Posterior cingulate gyrus (tissue), 11 donors: ENCODE results near the gene NAALADL2.
"Not testable (repeated sequence)": the region's sequence is repeated elsewhere in the genome, so short reads cannot be mapped to it uniquely, and the experiment has no call there.

ENCODE experiments used
- DNase-seq, 10 donors: peaks; one replicate each; pipeline versions ENCODE4 v3.0.0 to v3.0.0-alpha.2; 2020 to 2021; ENCODE audit warnings: mixed read lengths in 3 of 10
- intact Hi-C: fragments of 100-400 bp; cut with DNase I; formaldehyde crosslinking; loops from one replicate; pipeline ENCODE4 v1.15.1; 2023

The NAALADL2 gene

DNA sequence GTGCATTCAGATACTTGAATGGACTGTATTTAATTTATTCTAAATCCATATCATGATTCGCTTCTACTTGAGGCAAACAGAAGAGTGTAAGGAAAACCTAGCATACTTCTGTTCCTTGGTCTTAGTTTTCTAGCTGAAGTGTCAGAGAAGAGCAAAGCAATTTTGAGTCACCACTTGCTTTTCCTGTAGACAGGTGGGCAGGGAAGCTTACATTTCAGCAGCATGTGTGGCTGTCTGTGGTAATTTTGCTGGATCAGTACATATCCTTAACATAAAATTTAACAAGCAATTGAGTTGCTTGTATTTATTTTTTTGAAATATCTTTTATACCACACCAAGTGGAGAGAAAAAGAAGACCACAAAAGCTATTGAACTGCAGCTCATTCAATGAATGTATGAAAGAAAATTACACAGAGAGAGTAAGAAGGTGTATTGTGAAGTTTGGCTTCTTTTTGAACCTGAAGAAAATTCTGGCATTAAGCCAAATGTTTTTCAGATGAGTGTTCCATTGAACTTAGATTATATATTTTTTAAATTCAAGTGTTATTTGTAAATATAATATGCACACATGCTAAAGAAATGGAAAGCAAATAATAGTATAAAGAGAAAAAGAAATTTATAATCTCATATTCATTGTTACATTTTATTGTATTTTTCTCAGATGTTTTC lies 747.6 kb downstream of the NAALADL2 start:
- no peak for DNase-seq
- intact Hi-C loops, result no loop called here

DNA sequence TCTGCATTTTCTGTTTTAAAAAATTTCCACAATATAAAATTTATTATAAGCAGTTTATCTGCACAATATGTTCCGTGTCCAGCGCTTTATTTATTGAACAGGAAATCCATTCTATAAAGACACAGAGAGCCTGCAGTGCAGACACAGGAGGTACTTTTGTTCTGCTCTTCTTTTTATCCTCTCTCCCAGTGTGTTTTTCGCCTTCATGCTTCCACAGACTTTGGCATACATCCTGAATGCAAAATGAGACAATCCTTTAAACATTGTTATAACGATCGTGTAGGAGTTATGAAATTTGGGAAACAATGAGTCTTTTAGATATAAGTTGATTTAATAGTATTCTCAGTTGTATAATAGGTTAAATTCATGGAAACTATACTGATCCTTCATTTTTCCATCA lies 749.2 kb downstream of the NAALADL2 start:
- no peak for DNase-seq
- intact Hi-C loops, result no loop called here

DNA sequence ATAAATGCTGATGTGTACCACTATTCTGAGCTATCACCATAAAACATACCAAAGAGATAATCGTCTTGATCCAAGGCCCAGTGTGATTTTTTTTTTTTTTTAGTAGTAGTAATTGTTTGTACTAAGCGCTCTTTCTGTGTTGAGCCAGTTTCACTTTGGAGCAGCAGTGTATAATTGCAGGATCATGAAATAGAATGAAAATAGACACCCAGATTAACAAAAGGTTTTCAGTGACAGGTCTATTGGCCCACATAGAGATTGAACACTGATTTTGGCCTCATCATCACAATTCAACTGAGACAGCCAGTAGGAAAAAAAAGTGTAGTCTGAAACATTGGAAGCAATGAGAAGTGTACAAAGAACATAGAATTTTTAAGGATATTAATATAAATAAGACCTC lies 749.8 kb downstream of the NAALADL2 start:
- no peak for DNase-seq
- intact Hi-C loops, result no loop called here

DNA sequence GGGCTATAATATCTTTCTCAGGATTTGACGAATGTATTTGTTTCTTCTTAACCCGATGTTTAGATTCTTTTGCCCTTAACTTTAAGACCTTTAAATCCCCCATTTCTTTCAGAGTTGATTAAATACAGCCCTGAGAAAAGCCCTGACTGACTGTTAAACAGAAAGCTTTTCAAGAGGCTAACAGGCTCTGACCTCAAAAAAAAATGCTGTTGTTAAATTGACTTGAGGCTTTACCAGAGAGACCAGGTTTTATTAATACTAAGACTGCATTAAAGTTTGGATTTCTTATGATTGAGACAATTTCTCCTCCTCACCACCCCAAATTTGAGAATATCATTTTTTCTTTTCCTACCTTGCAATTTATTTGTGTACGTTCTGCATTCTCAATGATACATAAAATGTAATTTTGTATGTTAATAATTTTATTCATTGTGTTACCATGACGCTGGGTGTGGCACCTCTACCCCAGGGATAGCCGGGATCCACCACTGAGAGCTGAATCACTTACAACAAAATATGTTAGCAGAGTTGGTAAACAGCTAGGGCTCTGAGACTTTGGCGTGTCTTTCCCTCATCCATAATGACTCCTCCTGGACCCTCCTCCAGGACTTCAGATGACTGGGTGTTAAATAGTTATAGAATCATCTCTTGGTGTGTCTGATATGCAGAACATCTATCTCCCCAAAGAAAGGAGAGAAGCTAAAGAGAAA lies 753.5 kb downstream of the NAALADL2 start:
- intact Hi-C loops, result no loop called here
- no peak for DNase-seq

DNA sequence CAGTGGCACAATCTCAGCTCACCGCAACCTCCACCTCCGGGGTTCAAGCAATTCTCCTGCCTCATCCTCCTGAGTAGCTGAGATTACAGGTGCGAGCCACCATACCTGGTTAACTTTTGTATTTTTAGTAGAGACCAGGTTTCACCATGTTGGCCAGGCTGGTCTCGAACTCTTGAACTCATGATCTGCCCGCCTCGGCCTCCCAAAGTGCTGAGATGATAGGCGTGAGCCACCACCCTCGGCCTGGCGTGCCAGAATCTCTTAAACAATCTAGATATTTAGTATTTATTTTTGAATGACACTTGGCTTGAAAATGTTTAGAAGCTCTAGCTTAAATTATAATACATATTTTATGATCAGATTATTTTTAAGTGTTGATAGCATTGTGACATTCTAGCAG lies 755.0 kb downstream of the NAALADL2 start:
- DNase-seq, result peak in 2 of 10 donors; percentile 51 to 74

DNA sequence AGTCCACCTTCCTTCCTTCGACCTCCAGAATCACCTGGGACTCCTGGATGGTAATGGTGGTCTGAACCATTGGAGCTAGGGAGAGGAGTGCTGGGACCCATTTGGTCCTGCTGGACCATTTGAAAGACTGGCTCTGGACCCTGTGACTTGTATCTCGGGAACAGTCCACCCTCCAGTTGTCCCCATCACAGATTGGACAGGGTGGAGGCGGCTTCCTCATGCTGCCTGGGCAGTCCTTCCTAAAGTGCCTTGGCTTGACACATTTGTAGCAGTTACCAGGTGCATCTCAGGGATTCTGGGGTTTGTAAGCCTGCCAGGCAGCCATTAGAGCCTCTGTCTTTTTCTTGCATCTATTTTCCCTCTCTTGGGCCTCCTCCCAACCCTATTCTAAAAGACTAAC lies 758.1 kb downstream of the NAALADL2 start:
- DNase-seq, result peak in 2 of 10 donors; percentile 54 to 62
- intact Hi-C loops, result no loop called here

More for the DNA sequence above, 755.0 kb downstream of the NAALADL2 start:
- intact Hi-C loops, result not testable (repeated sequence)

DNA sequence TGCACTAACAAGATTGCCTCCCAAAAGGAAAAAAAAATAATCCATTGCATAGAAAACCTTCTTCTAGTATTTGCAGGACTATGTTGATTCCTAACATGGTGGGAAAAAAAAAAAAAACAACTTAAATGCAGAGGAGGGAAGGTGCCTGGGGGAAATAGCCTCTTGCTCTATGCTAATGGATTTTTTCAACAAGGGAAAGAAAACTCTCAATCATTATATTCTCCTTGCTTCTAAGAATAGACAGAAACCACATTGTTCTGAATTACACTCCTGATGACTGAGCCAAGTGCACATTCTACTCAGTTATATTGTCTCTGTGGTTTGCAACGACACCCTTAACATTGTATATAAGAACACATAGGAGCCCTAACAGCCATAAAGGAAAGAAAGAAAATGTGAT lies 760.2 kb downstream of the NAALADL2 start:
- DNase-seq, result no peak
- intact Hi-C loops, result no loop called here

DNA sequence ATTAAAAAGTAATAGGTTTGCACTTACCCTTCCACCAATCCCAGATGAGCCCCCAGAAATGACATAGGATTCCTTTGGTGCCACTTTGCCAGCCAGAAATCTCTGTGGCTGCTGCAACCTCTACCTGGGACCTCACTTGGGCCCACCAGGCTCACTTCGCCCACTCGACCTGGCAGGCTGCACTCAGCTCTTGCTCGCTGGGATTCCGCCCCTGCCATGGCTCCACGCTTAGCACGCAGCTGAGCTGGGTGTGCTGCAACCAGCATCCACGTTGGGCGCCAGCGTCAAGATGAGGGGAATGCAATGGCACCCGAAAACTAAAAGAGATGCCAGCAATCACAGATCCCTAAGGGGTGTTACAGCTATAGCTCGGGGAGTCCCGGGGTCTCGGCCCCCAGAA lies 761.0 kb downstream of the NAALADL2 start:
- peak in 3 of 10 donors; percentile 26 to 62 (median 47) for DNase-seq
- intact Hi-C loops, result no loop called here

DNA sequence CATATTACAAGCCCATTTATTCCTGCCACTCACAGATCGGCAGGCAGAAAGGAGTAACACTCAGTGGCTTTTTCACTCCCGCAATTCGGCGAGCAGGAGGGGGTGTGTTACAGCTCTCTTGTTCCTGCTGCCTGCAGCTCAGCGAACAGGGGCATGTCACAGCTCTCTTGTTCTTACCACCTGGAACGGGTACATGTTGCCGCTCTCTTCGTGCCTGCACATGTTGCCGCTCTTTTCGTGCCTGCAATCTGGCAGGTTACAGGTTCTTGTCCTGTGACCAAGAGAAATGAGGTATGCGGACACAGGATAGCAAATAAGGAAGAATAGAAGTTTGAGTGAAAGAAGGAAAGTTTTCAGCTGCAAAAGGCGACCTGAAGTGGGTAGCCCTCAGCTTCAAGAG lies 761.4 kb downstream of the NAALADL2 start:
- DNase-seq, result peak in 2 of 10 donors; percentile 48 to 66
- intact Hi-C loops, result no loop called here

DNA sequence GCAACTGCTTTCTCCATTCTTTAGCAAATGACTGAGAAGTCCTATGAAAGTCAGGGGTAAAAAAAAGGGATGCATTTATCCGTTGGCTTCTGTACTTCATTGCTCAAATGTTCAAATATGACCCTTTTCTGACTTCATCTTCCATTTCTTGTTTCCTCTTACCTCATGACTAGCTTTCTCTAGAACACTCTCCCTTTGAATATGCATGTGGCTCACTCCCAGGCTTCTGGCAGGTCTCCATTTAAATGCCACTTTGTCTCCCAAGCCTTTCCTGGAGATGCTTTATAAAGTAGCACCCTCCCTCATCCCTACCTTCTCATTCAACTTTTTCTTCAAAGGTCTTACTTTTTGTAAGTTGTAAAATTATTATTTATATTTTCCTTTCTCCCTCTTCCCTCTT lies 781.8 kb downstream of the NAALADL2 start:
- intact Hi-C loops, result no loop called here
- DNase-seq, result no peak

DNA sequence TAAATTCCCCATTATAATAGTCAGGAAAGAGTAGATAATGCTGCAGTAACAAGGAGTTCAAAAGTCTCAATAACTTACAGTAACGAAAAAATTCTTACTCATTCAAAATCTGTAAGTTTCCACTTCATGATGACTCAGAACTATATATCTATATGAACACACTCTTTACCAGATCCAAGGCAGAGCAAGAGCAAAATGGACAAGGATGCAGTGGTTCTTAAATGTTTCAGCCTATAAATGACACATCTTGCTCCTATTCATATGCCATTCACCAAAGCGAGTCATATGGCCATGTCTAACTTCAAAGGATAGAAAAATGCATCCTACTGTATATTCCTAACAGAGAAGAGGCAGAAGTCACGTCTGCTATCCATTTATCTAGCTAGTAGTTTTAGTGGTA lies 787.7 kb downstream of the NAALADL2 start:
- DNase-seq, result no peak
- intact Hi-C loops, result no loop called here

DNA sequence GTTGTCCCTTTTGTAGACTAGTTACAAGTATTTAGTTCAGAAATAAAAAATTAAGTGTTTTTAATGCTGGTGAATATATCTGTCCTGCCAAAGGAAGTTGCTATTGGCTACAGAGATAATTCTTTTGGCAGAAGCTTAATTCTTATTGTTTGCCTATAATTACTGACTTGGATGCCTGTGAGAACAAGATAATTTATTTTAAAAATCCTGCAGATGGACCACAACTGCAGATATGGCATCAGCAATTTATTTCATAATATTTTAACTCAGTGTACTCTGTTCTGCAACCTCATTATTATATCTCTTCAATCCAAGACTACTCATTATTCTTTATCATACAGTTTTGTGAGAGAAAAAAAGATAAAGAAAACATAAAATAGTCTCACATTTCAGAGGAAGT lies 789.8 kb downstream of the NAALADL2 start:
- DNase-seq, result no peak
- intact Hi-C loops, result no loop called here

DNA sequence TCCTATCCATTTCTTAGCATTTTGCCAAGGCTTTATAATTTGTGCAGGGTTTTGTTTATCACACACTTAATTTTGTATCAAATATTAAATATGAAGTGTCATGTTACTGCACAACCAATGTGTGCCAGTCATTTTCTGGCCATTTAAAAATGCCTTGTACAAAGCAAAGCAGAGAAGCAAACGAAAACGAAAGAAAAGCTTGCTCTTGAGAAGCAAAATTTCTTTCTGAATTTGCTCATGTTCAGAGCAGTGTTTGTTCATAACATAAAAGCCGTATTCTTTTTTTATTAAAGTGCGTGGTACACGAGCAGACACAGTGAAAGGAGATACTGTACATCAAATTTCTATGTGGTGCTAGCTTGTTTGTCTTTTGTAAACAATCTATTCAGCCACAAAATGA lies 792.6 kb downstream of the NAALADL2 start:
- no peak for DNase-seq
- intact Hi-C loops, result no loop called here

DNA sequence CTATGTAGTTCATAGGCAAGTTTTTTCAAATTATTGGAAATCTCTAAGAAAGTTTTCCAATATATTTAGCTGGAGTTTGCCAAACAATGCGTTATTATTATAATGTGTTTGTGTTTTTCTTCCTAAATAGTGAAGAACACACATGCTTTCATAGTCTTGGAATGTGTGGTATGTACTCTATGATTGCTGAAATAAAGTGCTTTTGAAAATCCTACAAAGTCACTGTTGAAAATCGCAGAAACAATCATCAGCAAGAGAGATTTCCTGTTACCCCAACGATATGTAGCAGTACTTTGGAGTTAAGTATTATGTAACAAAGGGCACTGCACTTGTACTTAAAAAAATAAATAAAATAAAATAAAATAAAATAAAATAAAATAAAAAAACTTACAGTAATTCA lies 796.2 kb downstream of the NAALADL2 start:
- no peak for DNase-seq
- intact Hi-C loops, result no loop called here

DNA sequence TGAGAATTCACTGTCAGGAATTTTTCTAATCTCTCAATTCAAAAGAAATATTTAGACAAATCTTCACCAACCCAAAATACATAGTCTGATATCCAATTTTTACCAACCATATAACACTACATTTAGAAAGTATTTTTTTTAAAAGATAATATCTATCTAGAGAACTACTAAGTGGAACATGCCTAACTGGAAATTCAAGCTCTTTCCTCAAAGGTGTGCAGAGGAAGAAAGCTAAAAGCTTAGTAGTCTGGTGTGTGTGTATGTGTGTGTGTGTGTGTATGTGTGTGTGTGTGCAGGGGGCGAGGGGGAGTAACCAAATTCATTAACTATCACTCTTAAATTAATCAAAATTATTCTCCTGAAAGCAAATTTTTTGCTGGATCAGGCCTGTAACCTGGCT lies 797.3 kb downstream of the NAALADL2 start:
- no peak for DNase-seq
- intact Hi-C loops, result no loop called here

DNA sequence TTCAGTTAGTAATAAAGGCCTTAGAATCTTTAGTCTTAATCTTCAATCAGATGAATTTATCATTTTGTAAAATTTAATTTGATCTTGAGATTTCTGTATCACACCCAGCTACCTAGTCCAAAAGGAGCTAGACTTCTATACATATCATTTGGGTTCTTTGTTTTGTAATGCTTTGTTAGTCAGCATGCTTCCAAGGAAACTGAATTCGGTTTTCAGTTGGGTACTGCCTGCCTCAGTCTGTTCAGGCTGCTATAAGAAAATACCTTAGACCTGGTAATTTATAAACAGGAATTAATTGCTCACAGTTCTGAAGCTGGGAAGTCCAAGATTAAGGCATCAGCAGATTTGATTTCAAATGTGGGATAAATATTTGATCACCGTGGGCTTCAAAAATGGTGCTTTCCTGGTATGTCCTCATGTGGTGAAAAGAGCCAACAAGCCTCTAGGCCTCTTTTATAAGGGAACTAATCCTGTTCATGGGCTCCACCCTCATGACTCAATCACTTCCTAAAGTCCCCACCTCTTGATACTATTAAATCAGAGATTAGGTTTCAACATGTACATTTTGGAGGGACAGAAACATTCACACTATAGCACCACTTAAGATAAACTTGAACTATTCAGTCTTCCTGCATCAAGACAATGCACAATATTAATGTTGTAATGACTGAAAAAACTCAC lies 800.7 kb downstream of the NAALADL2 start:
- intact Hi-C loops, result no loop called here
- no peak for DNase-seq

DNA sequence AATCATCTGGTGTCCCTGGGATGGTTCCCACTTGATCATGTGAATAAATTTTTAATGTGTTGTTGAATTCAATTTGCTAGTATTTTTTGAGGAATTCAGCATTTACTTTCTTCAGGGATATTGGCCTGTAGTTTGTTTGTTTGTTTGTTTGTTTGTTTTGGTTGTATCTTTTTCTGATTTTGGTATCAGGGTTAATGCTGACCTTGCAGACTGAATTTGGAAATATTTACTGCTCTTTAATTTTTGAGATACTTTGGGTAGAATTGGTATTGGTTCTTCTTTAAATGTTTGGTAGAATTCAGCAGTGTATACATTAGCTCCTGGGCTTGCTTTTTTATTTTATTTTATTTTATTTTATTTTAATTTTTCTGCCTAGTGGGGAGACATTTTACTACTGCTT lies 803.7 kb downstream of the NAALADL2 start:
- no peak for DNase-seq
- intact Hi-C loops, result no loop called here

DNA sequence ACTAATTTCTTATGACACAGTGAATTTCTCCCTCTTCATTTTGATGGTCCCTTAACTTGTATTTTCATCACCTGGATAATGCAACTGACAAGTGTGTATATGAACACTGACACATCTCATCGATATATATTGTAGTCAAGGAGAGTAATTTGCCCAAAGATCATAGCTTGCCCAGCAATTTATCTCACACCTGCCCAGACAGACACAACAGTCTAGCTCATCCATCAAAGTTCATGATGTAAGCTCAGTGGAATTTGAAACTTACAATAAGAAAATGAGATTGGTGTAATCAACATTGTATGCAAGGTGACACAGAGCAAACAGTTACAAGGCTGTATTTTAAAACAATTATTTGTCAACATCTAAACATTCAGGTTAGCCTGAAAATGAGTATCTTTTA lies 805.8 kb downstream of the NAALADL2 start:
- no peak for DNase-seq
- intact Hi-C loops, result no loop called here

DNA sequence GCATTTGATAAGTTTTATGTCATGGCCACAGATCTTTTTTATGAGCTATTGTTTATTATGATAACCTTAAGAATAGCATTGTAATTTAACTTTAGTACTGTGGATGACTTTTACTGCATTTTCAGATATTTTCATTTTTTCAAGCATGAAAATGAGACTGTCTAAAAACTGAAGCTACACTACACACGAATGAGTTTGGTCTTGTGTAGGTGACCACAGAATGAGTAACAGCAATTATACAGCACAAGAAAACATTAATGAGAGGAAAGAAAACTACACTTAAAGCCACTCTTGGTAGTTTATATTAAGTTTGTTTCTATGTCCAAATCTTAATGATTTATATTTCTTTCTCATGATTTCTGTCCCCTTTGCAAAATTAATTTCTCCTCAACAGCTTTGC lies 809.2 kb downstream of the NAALADL2 start:
- DNase-seq, result no peak
- intact Hi-C loops, result no loop called here

DNA sequence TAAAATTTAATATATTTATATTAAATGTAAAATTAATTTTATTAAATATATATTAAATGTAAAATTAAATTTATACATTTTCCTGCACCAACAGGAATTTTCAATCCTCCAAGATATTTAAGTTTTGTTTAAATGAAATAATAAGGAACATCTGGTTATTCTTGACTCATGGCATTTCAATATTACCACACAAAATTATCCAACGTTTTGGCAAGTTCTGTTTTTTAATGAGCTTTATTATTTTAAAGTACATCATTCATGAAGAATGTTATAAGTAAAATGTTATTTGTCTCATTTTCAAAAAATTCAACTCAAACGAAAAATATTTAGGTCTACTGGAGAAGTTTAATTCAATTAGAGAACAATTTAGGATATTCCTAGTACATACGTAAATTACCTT lies 811.4 kb downstream of the NAALADL2 start:
- DNase-seq, result no peak
- intact Hi-C loops, result no loop called here

DNA sequence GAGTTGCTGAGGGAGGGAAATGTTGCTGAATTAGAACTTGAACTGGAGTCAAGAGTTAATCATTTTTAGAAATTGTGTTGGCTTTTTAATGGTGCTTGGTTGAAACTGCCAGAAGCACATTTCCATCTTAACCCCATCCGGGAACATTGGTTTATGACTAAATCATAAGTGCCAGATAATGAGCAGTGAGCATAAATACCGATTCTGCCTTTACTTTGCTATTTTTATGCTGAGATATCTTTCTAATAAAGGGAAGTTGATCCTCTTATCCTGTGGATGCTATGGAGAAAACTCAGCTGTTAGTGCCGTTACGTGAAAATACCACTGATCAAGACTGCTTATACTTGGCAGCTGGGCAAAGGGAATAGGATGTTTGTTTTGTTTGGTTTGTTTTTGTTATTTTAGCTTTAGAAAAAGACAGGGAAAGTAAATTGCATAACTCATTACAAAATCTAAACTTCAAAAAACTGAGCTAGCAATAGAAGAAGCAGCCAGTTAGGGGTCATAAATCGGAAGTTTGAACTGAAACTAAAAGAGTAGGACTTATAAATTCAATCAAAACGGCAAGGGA lies 813.1 kb downstream of the NAALADL2 start:
- intact Hi-C loops, result no loop called here
- no peak for DNase-seq

DNA sequence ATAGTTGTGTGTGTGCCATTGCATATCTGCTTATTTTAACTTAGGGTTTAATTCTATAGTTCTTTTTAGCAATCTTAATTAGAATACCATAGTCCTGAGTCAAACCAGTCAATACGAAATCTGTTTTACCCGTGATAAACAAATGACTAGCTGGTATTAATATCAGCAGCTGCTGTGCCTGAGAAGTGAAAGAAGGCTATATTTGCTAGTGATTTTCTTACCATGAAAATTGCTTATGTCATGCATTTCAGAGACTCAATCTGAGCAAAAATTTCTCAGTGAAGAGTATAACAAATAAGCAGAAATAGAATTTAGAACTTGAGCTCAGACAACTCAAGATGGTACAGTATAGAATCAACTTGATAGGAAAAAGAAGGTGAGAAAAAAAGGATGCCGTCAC lies 820.4 kb downstream of the NAALADL2 start:
- intact Hi-C loops, result no loop called here

More for the DNA sequence above, 820.4 kb downstream of the NAALADL2 start:
- DNase-seq, result no peak
